ENCODE measurements around the gene DCAF15.

The DCAF15 gene

DNA sequence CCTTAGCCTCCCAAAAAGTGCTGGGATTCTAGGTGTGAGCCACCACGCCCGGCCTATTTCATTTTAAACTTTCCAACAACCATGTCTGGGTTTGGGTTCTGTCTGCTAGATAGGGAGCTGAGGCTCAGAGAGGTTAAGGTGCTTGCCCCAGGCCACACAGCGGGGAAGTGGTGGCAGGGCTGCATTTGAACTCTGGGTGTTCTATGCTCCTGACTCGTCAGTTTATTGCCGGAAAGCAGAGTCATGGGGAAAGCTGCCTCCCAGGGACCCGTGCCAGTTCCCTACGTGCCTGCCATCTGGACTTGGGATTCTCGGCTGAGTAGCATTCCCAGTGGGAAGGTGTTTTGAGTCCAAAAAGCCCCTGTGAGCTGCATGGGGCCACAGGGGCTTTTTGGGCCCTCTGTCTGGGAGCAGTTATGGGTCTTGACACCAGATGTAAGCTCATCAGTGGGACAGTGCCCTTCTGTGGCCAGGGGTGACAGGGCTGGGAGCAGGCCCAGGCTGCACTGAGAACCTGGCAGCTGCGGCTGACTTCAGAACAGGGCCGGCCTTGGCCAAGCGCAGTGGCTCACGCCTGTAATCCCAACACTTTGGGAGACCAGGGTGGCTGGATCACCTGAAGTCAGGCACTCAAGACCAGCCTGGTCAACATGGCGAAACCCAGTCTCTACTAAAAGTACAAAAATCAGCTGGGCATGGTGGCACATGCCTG is 42.9 kb downstream of the DCAF15 start:
- DNase-seq (ENCODE audit: low spot score), result peak; percentile 82

DNA sequence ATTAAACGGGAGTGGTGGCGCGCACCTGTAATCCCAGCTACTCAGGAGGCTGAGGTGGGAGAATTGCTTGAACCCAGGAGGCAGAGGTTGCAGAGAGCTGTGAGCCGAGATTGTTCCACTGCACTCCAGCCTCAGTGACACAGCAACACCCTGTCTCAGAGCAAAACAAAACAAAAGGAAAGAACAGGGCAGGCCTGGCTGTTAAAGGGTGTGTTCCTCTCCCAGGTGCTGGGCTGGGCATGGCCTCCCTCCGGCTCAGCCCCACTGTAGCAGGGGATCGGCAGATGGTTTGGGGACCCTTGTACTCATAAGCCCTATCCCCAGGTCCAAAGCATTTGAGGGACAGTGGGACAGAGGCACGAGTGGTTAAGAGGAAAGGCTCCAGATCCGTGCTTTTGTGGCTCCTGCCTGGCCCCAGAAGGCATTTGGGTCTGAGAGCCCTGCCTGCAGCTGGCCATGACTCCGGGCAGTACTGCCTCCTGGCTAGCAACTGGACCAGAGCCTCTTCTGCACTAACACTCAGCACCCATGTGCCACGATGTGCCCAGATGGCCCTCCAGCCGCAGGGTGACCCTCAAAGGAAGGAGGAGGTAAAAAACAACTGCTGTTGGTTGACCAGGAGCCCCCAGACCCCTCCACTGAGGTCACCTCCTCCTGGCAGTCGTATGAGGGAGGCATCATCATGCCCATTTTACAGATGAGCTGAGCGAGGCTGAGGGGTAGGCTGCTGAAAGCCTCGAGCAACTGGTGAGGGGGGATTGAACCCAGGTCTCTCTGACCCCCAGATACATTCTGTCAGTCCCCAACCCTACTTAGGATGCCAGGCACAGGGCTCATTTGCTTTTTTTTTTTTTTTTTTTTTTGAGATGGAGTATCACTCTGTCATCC is 43.8 kb downstream of the DCAF15 start:
- peak; percentile 2 for DNase-seq (ENCODE audit: low spot score)

- DNase-seq (ENCODE audit: low spot score), result peak; percentile 1
Measured at GRCh38 chr19:13996928-13997630, 44.8 kb downstream of the DCAF15 start.

GRCh38 chr19:13997631-13997962 is 45.3 kb downstream of the DCAF15 start:
- peak; percentile 2 for DNase-seq (ENCODE audit: low spot score)

DNA sequence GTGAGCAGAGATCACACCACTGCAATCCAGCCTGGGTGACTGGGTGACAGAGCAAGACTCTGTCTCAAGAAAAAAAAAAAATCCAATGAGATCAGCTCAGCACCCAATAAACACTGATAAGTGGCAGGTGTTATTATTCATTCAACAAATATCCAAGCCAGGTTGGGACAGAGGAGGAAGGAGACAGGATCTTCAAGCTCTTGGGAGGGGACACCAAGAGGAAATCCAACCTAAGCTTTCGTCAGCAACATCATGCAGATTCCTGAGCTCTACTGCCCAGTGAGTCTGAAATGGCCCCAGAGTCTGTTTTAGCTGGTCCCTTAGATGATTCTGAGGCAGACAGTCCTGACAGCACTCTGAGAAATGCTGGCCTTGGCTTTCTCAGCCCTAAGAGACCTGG is 46.1 kb downstream of the DCAF15 start:
- DNase-seq (ENCODE audit: low spot score), result no peak

- no peak for DNase-seq (ENCODE audit: low spot score)
Measured at GRCh38 chr19:13999085-13999484, 46.8 kb downstream of the DCAF15 start.

DNA sequence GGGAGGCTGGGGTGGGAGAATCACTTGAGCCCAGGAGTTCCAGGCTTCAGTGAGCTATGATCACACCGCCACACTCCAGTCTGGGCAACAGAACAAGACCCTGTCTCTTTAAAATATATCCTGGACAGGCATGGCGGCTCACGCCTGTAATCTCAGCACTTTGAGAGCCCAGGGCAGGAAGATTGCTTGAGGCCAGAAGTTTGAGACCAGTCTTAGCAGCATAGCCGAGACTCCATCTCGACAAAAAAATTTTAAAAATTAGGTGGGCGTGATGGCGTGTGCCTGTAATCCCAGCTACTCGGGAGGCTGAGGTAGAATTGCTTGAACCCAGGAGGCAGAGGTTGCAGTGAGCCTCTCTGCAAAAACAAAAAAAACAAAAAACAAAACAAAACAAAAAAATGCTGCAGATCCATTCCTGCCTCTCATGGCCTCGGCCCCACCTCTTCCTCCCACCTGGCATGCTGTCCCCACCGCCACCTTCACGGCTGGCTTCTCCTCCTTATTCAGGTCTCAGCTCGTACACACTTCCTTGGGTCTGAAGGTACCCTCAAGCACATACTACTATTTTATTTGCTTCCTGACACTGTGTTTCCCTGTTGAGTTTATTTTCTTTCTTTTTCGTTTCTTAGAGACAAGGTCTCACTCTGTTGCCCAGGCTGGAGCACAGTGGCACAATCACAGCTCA is 48.5 kb downstream of the DCAF15 start:
- no peak for DNase-seq (ENCODE audit: low spot score)

DNA sequence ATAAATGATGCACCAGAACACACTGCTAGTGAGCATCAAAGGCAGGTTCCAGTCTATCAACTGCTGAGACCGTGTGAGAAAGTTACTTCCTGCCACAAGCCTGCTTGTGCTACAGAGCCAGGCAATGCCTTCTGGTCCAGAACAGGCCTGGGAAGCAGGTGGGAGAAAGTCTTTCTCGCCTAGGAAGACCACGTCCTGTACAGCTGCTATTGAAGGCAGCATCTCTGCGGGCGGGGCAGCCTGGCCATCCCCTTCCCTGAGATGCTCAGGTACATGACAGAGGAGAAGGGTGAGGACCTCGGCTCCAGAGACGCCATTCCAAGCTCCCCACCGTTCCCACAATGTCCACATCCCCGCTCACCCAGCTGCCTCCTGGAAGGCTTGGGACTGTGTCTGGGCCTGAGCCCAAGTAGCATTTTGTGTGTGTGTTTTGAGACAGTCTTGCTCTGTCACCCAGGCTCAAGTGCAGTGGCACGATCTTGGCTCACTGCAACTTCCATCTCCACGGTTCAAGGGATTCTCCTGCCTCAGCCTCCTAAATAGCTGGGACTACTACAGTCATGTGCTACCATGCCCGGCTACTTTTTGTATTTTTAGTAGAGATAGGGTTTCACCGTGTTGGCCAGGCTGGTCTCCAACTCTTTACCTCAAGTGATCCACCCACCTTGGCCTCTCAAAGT is 50.4 kb downstream of the DCAF15 start:
- no peak for DNase-seq (ENCODE audit: low spot score)

DNA sequence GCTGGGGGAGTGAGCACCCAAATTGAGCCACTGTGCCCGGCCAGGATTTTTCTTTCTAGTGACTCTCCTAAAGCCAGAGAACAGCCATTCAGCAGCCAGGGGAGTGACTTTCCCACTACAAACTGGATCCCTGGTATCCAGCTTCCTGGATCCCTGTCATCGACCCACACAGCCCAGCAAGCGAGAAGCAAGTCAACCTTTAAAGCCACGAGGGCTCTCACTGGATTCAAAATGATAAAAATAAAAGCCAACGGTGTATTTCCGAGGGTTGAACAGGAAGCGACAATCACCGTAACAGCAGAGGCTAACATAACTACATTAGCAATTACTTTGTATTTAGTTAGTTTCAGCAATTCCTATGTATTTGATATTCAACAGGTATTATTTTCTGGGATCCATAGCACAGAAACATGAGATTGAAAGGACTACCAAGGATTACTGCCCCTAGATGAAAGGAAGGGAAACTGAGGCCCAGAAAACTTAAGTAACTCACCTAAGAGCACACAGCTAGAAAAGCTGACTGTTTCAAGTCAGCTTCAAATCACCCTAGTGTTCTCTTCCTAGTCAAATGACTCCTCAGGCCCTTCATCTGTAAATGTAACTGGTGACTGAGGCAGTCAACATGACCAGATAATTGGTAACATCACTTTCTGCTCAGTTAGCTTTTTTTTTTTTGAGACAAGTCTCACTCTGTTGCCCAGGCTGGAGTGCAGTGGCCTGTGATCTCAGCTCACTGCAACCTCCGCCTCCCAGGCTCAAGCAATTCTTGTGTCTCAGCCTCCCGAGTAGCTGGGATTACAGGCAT is 51.1 kb downstream of the DCAF15 start:
- peak; percentile 12 for DNase-seq (ENCODE audit: low spot score)

DNA sequence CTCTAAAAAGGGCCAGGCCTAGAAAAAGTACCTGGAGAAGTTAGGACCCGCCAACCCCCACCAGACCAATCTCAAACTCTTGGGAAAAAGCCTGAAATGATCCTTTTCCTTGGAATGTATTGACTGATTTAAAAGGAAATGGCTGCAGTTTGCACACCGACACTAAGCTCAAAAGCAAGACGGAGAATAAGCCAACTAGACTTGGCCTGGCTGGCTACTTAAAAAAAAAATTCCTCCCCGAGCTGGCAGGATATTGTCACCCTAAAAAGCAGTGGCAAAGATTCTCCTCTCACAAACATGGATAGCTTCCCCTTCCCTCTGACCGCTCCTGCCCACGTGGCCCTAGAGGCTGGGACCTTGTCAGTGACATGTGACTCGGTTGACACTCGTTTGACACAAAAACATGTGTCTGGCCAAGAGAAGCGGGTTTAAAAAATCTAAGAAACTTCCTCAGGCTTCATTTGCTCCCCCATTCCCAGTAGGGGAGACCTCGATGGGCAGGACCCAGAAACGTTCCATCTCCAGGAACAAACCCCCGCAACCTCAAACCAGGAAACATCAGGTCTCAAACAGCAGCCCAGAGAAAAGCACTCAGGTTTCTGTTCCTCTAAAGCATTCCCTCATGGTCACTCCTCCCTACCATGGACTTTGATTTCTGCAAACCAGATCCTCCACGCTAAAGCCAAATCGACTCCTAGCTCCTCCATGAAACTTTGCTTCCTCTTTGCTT is 52.5 kb downstream of the DCAF15 start:
- peak; percentile 34 for DNase-seq (ENCODE audit: low spot score)

DNA sequence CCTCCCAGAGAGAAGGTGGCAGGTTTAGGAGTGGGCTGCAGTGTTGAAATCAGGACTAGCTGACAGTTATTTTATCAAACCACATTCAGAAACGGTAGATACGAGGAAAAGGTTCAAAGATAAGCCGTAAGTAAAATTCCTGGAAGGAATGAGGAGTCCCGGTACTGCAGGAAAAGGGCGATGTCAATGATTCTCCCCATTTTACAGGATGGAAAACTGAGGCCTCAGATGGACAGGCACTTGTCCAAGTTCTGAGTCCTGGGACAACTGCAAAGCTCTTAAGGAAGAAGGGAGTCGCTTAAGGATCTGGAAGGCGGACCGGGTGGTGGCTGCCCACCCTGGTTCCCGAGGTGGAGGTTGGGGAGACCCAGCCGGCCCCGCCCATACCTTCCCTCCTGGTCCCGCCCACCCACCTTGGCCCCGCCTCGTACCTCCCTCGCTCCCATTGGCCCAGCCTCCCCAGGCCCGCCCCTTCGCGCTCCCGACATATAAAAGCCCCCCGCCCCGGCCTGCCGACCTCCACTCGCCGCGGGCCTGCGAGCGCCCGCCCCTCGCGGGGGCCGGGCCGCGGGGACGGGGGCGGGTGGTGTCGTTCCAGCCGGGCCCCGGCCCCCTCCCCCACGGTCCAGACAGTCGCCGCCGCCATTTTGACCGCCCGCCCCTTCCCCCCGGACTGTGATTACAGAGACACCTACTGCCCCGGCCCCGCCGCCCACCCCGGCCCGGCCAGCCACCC is 53.2 kb downstream of the DCAF15 start:
- peak; percentile 89 for DNase-seq (ENCODE audit: low spot score)

DNA sequence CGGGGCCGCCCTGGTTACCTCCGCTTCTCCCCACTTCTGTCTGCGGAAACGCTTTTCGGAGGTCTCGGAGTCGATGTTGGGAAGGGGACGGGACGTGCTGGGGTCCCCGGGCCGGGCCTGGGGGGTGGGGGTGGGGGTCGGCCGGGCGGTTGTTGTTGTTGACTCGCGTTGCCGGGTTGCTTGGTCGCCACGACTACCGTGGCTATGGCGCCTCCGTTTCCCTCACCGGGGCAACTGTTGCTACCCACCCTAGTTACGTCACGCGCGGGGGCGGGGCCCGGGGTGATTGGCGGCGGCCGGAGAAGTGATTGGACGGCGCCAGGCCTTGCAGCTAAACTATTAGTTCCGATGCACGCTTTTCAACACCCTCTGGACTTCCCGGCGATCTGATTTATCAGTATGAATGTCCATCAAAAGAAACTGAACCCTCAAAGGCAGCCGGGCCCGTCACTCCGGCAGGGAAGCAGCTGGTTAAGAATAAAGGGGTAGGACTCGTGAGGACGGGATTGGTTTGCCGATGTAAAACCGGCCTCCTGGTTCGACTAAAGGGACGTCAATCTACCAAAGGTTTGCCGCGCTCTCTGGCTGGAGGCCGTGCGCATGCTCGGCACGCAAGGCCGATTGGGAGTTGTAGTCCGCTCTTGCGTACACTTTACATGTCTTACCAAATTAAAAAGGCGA is 53.9 kb downstream of the DCAF15 start, which contains the start of gene RFX1:
RFX1 (minus strand) TSS at position 236 of the 681 bp plus-strand sequence. CDS start 12,477 bp downstream, outside the sequence.
- peak; percentile 94 for DNase-seq (ENCODE audit: low spot score)

DNA sequence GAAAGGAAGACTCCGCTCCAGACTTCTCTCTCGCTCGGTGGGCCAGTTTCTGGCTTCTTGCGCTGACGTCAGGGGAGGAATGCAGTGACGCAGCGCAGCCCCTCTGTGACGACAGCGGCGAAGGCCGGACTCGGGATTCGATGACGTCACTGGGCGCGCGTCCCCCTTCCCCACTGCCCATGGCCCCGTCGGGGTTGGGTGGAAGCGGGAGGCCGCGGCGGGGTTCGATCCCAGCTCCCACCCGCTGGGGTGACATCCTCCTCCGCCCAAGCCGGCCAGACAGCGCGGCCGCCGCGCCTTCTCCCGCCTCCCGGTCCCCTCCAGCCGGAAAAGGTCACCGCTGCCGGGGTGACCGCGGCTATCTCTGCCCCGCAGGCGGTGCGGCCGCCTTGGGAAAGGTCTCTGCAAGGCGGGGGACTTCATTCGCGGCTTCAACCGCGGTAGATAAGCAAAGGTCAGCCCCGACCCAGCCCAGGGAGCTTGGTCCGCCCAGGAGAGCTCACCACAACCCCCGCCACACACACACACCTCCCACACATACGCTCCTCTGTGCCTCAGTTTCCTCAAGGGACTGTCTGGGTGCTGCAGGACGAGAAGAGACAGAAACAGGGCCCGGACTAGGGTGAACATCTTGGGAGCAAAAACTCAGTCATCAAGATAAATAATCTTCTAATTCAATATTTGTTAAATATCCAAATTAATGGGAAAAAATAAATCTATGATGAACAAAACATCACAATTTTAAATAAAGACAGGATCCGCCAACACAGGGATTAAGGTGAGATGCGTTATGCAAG is 54.7 kb downstream of the DCAF15 start:
- peak; percentile 83 for DNase-seq (ENCODE audit: low spot score)
